GM19240 (cell line): ENCODE measurements around the gene CELF2.

ENCODE experiments used
- DNase-seq: peaks from one replicate; pipeline ENCODE4 v3.0.0; 2011; ENCODE audit warnings: low spot score; ENCODE audit not compliant: insufficient read length

Gene CELF2

DNA sequence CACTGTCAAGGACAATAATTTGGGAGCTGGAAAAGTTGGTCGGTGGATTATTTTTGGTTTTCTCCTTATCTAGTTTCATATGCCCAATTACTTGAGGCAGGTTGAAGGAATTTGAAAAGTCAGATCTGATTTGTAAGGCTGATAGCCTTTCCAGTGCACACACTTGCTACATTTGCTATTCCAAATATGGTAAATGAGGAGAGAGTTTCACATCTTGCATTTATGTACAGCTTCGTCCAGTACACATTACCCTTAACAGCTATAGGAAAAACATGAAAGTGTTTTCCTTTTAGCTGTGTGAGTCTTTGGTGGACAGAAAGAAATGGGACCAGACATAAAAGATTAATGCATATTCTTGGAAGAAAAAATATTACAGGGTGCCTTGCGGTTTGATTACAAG lies 201.8 kb downstream of the CELF2 start:
- no peak for DNase-seq

- DNase-seq = no peak
Measured at GRCh38 chr10:11223081-11223480, 205.4 kb downstream of the CELF2 start.

DNA sequence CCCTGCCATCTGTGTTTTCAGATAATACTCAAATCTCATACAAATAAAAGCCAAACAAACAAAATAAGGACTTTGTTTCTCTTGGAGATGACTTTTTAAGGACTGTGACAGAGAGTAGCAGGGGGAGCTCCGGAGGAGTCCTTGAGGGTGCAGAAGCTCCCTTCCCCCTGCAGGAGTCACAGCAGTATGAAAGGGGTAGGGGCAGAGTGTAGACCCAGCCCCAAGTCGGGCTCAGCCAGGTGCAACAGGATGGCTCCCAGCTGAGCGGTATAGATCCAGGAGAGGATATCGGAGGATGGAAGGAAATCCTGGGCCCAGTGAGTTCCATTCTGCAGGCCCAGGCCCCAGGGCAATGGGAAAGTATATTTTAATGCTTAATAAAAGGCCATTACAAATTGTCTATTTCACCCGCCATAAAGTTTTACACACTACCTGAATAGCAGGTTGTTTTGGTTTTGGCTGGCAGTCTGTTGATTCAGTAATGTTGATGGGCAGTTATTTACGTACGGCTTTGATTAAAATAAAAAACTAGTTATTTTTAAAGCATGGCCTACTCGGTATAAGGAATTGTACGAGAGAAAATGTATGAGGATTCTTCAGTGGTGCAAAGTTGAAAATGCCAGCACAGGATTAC lies 206.0 kb downstream of the CELF2 start:
- no peak for DNase-seq

GRCh38 chr10:11224321-11224720 lies 206.6 kb downstream of the CELF2 start:
- no peak for DNase-seq

DNA sequence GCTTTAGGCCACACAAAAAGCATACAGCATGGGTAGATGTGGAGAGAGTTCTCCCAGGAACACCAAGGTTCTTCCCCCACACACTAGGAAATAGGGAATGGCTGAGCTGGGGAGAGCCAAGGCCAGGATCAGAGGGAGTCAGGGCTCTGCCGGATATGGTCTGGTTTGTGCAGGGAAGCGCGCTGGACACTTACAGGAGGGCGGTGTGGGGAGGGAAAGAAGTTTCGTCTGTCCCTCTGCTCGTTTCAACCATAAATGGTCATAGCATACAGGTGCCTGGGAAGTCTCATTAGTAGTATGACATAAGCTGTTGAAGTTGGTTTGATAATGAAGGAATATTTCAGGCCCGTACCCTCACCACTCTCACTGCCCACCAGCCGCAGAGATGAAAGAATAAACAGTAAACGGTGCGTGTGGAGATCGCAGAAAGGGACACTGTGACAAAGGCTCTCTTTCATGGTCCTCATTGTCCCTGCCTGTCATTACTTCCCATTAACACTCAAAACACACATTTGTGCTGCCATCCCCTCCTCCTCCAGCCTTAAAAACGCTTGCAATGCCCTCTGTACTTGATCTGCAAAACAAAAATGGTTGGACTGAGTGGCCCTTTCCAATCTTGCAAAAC lies 207.2 kb downstream of the CELF2 start:
- no peak for DNase-seq

- no peak for DNase-seq
Measured at GRCh38 chr10:11225935-11226334, 208.3 kb downstream of the CELF2 start.

- no peak for DNase-seq
Measured at GRCh38 chr10:11227103-11227502, 209.4 kb downstream of the CELF2 start.

GRCh38 chr10:11229893-11230292 lies 212.2 kb downstream of the CELF2 start:
- no peak for DNase-seq

GRCh38 chr10:11230498-11231167 lies 213.0 kb downstream of the CELF2 start:
- no peak for DNase-seq

DNA sequence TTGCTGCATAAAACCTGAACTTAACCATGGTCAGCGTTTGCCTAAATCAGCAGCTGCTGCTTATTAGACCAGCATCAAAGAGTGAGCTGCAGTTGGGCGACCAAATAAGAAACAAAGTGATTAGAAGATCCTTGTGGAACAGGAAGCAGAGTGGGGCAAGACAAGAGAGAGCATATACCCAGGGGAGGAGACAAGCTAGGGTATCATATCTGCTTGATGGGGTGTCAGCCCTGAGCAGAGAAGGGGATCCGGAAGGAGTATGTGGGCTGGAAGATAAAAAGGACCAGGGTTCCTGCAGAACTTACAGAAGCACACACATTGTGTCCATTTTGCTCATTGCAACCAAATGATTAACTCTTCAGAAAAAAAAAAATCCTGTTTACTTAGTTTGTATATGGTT lies 213.6 kb downstream of the CELF2 start:
- DNase-seq = no peak

GRCh38 chr10:11232222-11232961 lies 214.7 kb downstream of the CELF2 start:
- DNase-seq = no peak

- DNase-seq = no peak
Measured at GRCh38 chr10:11234857-11235531, 217.3 kb downstream of the CELF2 start.

GRCh38 chr10:11235771-11236170 lies 218.1 kb downstream of the CELF2 start:
- DNase-seq = no peak

GRCh38 chr10:11236234-11236633 lies 218.6 kb downstream of the CELF2 start:
- DNase-seq = no peak

DNA sequence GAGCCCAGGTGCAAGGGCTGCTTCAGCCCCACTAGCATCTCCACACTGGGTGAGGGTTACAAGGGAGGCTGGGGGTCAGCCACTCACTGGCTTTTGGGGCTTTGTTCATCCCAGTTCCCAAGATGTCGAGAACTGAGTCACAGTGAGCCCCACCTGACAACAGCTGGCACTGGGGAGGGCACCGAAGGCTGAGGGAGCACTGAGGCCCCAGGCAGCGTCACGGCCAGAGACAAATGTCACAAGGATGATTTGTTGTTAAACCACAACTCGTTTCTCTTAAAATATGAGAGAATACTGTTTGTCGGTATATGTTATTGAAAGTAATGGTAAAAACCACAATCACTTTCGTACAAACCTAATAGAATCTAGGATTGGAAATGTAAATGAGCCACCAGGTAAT lies 219.9 kb downstream of the CELF2 start:
- DNase-seq = no peak

DNA sequence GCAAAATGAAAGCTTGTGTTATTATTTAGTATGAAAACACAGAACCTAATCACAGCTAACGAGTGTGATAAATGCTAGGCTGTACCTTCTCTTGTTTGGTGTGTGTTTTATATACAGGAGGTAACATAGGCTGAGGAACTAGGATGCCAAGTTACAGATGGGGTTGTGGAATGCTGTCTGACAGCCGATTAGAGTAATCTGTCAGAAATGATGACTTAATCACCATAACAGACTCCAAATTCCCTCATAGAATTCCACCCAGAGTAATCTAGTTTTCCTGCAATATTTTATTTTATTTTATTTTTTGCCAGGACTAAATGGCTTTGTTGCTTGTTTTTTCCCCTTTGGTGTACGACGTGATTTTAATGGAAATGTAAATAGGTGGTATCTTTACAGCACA lies 221.2 kb downstream of the CELF2 start:
- no peak for DNase-seq

- DNase-seq = no peak
Measured at GRCh38 chr10:11240641-11241040, 223.0 kb downstream of the CELF2 start.

DNA sequence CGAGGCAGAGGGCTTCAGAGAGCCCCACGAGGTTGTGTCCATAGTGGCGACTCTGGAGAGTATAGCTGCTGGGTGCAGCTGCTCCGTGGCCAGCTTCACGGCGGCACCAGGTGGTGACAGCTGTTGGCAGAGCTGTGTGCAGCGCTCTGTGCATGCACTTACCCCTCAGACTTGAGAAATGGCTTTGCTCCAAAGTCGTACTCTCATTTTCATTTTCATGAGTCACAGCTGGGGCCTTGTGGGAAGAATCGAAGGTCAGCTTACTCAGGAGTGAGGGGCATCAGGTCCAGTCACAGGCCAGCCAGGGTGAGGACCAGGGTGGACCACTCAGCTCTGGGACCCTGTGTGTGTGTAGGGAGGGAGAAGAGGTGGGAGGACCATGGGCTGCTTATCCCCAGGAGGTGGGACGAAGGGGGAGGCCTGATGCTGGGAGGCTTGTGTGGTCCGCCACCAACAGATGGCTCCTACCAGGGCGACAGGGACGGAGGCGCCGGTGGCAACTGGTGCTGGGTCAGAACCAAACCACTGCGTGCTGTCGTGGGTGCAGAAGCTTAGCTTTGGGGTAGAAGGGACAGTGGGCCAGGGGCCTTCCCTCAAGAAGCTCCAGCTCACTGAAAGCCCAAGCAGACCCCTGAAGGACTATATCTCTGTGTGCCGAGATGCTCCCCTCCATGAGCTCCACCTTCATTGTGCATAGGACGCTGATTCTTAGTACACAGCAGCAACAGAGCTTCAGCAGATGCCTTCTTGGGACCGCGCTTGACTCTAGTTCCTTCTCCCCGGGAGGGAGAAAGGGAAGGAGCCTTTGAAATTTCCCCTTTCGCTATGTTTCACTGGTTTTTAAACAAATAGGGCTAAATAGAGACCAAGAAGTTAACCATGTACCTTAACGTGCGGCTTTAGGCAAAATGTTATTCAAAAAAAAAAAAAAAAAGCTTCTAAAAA lies 225.0 kb downstream of the CELF2 start:
- no peak for DNase-seq

GRCh38 chr10:11243425-11244222 lies 226.0 kb downstream of the CELF2 start:
- no peak for DNase-seq

DNA sequence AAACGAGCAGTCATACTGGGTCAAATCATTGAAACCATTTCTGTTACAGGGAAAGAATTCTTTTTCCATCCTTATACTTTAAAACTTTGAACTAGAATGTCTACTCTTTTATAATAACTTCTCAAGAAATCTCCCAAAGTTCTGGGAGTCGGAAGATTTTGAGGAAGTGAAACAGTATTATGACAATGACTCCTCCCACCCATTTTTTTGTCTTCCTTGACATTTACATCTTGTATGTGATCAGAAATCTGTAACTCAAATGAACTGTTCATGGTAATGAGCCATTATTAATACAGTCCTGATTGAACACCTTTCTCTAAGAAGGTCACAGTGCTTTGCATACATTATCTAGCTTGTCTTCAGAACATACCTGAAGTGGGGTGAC lies 227.4 kb downstream of the CELF2 start:
- DNase-seq = no peak
